ENCODE data around the gene PIEZO1. TPM values are rescaled to one million over a fixed set of nuclear protein-coding genes. Genes with fewer than 3 reads are reported as not detected.
A peak's percentile ranks its signal among the peaks of the same experiment; 100 is the strongest.

The PIEZO1 gene
- total RNA-seq, 1 experiment from 2014 or later, result 226 TPM

DNA sequence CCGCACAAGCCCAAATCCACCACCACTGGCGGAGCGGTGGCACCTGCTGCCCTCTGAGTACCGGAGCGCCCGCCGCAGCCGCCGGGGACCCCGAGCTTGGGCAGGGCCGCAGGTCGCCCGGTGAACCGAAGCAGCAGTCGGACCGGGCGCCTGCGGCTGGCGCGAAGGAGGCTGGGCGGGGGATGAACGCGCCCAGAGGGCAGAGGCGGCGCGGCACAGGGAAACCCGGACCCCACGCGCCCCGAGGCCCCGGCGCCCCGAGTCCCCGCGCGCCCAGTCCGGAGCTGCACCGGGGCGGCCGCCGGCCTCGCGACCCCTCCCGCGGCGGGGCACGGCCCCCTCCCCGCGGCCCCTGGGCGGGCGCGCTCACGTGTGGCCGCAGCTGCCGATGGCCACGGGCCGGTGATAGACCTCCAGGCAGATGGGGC lies 79.2 kb downstream of the PIEZO1 start:
- no peak for DNase-seq (ENCODE audit: low spot score)

DNA sequence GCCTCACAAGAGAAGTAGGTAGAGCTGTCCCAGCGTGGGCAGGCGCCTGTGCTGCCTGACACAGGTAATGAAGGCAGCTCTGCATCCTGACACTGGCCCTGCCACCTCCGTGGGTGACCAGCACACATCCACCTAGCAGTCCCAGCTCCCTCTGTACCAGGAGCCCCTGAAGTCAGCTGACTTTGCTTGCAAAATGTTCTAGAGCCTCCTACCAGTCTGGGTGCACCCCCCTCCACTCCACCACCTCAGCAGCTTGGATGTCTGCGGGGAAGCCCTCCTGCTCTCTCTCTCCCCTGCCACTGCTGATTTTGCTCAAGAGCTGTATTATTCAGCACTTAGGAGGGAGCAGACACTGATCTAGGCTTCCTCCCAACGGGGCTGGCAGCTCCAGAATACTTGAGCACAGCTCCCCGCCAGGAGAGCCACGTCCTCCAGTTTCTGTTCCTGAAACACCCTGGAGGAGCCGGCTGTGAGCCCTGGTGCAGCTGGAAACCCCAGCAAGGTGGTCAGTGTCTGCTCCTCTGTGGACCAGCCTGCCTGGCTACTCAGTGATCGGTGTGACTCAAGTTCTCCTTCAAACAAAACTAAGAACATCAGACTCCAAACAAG lies 79.8 kb downstream of the PIEZO1 start:
- no peak for DNase-seq (ENCODE audit: low spot score)

DNA sequence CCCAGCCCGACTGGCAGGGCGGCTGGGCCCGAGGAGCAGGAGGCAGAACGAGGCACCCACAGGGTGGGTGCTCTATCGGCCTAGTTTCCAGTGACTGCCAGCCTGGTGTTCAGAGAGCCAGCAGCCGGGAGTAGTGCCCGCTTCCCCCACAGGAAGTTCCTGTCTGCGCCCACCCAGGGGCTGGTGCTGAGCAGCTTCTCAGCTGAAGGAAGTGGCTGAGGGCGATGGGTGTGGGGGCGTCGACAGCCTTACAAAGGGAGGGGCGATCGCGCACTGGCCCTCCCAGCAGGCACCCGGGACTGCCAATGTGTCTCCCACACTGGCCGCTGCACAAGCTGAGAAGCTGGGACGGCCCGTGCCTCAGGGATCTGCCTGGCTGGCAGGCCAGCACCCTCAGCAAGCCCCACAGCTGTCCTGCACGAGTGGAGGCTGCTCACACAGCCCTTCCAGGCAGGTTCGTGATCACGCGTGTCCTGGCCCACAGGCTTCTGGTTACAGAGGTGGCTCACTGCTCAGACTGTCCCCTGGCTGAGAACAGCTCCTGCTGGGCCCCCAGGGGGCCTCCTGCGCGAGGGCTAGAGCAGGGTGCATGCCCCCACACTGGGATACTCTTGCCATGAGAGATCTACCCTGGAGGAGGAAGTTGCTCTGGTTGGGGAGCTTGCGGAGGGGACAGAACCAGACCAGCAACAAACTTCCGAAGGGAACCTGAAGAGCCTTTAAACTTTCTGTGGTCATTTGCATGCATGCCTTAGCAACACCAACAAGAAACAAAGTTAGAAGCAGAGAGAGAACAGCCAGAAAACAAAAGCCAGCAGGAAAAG lies 81.3 kb downstream of the PIEZO1 start:
- no peak for DNase-seq (ENCODE audit: low spot score)

DNA sequence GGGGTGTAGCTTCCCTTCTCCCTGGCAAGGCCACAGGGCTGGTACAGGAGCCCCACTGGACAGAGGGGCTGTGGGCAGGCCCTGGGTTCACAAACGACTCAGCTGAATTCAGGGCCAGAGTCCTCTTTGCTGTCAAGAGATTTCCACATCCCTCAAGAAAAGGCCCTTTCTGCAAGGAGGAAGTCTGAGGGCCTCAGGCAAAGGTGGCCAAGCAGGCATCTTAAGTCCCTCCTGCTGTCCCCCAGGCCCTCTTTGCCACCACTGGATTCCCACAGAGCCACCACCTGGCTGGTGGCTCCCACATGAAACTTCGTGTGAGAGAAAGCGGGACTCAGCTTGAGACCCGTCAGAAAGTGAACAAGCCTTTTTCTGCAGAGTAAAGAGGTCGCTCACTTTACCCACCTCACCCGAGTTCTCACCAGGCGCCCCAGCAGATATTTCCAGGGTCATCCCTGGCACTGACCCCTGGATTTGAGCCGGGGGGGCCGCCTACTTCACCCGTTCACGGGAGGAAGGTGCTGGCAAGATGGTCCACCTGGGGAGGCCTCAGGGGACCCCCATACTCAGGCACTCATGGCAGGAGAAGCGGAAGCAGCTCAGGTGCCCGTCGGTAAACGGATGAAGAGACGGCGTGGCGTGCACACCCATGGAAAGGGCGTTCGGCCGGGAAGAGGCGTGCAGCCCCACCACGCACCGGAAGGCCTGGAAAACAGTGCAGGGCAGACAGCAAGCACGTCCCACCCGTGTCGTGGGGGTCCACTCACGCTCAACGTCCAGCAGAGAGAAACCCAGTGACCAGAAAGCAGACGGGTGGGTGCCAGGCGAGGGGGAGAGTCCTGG lies 82.4 kb downstream of the PIEZO1 start:
- DNase-seq (ENCODE audit: low spot score), result no peak

DNA sequence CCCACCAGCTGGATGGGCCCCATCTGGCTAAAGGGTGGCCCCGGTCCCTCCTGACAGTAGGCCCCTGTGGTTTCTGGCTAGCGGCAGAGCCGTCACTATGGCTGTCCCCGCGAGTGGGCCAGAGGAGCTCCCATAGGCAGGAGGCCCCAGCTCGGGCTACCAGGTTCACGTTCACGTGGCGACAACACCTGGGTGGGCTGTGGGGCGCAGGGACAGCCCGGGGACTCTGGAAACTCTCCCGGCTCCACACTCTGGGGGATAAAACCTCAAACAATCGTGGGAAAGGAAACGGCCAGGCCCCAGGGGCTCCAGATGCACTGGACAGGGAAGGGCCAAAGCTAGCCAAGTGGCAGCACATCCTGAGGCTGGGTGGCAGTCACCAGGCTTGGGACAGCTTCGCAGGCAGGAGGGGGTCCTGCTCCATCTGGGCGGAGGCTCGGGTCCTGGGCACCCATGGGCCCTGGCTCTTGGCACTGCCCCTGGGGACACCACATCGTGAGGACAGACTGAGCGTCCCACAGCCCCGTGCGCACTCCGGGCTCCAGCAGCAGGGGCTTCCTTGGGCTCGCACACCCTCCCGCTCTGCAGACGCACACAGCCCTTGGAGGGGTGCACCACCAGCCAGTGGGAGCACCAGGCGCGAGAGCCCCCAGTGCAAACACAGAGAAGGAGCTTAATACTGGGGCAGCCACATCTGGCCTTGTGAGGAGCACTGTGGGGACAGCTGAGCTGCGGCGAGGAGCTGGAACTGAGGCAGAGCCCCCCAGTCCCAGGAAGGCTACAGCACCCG lies 83.2 kb downstream of the PIEZO1 start:
- no peak for DNase-seq (ENCODE audit: low spot score)

DNA sequence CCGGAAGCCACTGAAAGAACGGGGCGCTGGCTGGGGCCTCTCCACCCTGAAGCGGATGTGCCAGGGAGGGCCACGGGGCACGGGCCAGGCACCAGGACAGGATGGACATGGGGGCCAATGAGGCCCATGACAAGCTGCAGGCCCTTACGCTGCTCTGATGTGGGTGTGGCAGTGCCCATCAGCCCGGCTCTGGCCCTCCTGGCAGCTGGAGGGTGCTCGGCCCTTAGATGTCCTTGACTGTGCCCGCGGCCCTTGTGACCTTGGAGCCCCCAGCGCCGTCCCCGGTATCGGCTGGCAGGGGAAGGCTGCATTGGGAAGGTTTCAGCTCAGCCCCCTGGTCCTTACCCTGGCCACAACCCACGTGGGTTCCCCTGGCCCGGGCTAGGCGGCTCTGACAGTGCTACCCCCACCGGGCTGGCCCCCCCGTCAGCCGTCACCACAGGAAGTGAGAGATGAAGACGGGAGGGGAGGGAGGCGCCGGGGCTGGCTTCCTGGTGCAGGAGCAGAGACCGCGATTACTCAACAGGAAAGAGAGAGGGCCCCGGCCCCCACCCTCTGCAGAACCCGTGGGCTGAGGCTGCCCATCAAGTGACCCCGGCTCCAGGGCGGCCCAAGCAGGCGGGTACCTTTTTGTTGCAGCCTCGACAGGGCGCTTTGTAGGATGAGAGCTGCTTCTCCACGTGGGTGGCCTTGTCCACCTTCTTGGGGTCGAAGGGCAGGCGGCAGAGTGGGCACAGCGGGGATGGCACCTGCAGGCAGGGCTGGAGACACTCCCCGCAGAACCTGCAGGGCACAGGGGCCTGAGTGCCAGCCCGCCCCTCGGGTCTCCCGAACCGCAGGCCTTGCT lies 84.2 kb downstream of the PIEZO1 start:
- DNase-seq (ENCODE audit: low spot score), result peak; percentile 96

DNA sequence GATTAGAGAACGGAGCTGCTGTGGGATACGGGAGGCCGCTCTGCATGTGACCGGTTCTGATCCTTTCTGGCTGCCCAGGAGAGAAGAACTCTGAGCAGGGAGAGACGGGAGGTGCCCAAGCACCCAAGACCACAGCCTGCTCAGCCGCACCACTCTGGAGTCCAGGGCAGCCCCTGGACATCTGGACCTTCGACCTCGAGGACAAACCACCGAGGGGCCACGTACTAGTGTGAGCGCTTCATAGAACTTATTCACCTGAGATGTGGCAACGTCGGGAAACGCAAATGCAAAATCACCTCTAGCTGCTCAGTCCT lies 84.7 kb downstream of the PIEZO1 start:
- no peak for DNase-seq (ENCODE audit: low spot score)

DNA sequence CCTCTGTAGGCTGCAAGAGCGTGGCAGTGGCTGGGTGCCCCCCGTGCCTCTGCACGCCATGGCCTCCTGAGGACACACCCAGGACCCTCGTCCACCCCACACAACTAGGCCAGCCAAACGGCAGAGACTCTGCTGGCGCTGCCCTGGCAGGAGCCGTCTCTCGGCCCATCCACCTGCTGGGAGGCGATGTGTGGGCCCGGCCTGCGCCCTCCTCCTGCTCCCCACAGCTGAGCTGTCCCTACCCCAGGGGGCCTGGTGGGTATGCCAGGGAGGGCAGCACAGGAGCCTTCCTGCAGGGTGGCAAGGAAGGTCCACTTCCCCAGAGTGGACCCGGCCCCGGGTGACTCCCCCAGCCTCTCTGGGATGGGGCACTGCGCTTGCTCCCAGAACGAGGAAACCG lies 85.8 kb downstream of the PIEZO1 start:
- no peak for DNase-seq (ENCODE audit: low spot score)

DNA sequence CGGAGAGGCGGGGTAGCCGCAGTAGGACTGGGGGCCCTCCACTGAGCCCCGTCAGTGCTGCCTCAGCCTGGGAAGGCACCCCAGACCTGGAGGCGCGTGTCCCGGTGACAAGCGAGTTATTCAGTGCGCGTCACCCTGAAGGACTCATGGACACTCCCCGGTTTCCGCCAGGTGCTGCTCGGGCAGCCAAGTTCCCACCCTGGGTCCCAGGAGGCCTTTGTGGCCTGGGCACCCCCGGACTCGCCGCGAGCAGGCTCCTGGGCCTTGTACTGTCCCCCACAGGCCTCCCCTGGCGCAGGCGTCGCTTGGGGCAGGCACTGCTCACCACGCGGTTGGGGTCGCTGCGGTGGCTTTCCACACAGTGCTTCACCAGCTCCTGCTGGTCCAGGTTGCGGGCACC lies 86.4 kb downstream of the PIEZO1 start:
- DNase-seq (ENCODE audit: low spot score), result no peak

DNA sequence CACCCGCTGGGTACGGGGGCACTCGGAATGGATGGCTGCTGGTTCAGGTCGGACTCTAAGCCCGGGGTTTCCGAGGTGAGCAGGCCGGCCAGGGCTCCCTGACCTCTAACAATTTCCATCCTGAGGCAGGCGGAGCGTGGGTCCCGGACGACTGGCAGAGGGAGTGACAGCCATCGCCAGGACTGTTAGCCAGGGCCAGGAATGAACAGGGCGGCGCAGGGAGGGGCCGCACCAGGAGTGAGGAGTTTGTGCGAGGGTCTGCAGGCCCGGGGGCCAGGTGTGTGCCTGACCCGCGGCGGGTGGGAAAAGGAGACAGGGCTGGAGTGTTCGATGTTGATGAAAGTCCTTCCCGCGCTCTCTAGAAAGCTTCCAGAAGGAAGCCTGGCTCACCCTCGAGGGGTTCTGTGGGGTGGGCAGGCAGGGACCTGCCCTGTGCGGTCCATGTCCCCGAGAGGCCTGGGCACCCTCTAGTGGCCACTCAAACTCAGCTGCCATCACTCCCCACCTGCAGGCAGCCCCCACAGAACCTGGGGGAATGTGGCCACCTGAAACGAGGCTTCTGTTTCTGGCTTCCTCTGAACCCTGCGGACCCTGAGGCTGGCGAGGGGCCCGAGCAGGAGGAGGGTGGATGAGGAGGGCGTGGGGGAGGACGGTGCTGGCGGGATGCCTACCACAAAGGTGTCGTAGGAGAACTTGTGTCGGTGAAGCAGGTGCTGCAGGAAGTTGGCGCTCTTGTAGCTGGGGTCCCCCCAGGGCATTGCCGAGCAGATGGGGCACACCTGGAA lies 87.0 kb downstream of the PIEZO1 start:
- no peak for DNase-seq (ENCODE audit: low spot score)

DNA sequence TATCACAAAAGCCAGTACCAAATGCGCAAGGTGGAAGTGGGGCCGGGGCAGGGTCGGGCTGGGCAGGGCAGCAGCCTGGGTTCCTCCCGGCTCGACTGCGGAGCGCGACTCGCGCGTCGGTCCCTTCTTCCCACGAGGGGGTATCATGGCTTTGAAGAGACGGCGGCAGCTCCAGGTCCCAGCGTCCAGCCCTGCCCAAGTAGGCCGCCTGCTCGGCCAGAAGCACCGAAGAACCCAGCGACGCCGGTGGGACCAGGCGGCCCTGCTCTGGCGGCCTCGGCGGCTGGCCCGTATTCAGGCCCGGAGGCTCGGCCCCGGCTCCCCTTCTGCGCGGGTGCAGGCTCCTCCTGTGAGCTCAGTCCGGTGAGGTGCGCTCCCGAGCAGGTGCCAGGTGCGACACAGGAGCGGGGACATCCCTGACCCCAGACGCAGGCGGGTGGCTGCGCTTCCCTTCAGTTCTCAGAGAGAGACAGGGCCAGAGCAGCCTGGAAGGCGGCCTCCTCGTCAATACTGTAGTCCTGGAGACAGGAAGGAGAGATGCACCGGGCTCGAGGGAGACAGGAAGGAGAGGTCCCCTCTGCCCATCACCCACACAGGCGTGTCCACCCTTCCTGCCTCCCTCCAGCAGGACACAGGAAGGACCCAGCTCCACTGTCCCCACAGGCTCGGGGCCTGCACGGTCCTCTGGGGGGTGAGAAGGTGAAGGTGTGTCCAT lies 87.7 kb downstream of the PIEZO1 start:
- DNase-seq (ENCODE audit: low spot score), result no peak

DNA sequence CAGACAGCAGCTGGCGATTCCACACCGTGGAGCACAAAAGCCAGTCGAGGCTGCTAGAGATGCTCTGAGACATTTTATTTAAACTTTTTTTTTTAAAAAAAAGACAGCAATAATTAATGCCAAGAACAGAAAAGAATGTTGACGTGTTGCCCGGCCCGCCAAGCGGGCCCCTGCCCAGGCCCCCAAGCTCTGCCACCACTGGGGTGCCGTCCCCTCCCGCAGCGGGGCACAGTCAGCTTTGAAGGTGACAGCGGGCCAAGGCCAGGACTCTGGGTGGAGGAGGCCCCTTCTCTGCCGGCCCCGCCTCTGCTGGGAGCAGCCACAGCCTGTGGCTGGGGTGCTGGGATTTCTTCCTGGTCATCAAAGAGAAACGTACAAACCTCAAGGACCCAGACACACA lies 88.6 kb downstream of the PIEZO1 start:
- DNase-seq (ENCODE audit: low spot score), result no peak

DNA sequence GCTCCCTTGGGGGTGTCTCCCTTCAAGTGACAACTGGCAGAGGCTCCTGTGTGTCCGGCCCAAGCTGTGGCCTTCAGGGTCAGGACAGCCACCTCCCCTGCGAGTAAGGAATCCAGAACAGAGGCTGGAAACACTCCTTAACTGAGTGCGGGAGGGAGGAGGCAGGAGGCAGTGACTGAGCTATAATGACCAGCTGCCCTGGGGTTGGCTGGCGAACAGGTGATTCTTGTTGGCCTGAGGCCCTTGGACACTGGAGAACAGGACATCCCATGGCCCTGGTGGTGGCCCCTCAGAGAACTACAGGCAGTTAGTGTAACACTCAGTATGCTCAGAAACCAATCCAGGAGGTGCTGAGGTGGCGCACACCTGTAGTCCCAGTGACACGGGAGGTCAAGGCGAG lies 89.3 kb downstream of the PIEZO1 start:
- no peak for DNase-seq (ENCODE audit: low spot score)

DNA sequence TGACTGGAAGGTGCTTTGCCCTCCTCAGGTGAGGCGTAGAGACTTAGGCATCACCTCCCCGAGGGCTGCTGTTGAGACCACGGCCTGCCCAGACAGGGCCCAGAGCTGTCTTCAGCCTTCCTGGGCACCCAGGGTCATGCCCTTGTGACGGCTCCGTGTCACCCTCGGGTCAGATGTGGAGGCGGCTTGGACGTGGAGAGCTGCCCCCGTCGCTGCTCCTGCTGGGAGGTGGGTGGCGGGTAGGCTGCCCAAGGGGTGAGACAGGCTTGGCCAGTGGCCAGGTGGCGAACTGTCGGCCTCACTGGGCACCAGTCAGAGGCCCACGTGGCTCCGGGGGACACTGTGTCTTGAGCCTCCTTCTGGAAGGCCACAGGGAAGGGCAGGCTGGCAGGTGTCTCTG lies 89.8 kb downstream of the PIEZO1 start:
- DNase-seq (ENCODE audit: low spot score), result no peak

DNA sequence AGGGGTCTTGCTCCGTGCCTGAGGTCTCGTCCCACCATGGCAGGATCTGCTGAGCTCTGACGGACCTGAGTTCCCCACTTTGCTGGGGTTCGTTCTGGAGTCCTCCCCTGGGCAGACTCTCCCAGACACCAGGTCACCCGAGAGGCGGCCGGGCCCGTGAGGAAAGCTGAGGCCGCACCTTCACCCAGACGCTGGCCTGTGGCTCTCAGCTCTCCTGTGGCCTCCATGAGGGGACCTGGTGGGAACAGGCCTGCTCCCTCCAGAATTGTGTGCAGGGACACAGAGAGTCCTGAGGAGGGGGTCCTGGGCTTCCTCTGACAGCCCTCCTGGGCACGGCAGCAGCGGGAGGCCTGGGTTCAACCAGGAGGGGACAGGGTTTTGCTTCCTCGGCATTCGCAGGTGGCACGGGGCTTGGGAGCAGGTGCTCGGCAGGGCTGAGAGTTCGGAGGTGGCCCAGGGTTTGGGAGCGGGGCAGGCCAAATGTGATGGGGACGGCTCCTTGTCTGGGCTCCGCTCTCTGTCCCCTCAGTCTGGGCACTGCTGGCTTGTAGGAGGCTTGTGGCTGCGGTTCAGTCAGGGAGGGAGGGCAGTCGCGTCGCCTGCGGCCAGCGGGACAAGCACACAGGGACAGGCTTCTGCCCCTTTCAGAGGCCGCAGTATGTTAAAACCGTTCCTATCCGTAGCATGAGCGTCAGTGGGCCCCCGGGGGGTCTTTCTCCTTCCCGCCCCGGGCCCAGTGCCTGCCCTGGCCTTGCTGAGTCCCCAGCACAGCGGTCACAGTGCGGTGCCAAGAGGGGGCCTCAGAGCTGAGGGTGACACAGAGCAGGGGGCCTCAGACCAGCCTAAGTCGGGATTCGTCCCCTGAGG lies 90.6 kb downstream of the PIEZO1 start:
- DNase-seq (ENCODE audit: low spot score), result no peak

DNA sequence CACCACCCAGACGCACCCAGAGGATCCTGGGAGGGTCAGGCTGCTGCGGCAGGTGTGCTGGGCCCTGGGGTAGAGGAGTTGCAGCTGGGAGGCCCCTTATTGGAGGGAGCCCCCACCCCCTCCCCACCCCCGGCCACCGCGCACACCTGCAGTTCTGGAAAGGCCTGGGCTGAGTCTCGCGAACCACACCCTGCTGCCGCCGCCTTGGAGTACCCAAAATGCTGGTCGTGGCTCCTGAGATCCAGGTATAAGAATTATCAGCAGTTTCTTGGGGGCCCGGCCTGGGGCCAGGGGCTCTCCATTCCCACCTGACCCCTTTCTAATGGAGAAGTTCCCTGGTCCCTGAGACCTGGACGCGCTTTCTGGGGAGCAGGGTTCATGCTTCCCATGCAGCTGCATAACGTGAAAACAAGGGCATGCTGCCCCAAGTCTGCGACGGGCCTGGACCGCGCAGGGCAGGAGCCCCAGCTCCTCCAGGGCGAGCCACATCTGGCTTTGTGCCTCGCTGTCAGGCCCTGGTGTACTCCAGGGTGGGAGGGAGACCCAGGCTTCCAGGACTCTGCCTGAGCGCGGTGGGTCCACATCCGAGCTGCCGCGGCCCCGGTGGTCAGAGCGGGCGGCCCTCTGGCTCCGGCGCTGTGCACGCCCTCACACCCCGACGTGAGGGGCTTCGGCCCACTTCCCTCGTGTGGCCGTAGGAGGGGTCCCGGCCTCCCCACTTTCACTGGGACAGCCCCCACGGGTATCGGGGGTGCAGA lies 91.4 kb downstream of the PIEZO1 start:
- no peak for DNase-seq (ENCODE audit: low spot score)

DNA sequence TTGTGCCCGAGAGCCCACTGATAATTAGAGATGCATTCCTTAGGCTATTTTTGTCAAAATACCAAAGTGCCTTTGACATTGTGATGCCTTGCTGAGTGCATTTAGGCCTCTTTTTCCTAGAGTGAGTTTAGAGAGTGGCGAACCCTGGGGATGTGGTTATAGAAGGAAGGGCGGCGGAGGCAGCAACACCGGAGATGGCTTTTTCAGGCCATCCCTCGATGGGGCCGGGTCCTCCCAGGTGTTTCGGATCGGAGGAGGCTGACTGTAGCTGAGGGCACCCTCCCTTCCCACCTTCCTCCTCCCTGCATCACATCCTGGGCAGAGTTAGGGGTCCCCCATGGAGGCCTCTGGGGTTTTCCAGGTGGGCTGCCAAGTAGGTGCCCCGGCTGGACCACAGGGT lies 92.2 kb downstream of the PIEZO1 start:
- no peak for DNase-seq (ENCODE audit: low spot score)
